A549 (cell line): Measurements from ENCODE around the gene CDC42SE2. TPM values are rescaled to one million over a fixed set of nuclear protein-coding genes. Genes with fewer than 3 reads are reported as not detected.

Experiments
- ATAC-seq, 2 experiments: fragments of 200-7000 bp in 1 of 2; fragments of >200 bp in 1 of 2; cut with Nextera tagmentation in 1 of 2; cut with Tn5 transposase in 1 of 2; 3 replicates each; pipeline versions ENCODE4 v1.8.0 to v1.9.1; 2018 to 2020; ENCODE audit warnings: mild to moderate bottlenecking in 1 of 2, moderate library complexity in 1 of 2
- CTCF ChIA-PET: fragments of 300-600 bp; sonication (Branson Sonifier 250); formaldehyde crosslinking; extraction: SDS; loops from one replicate; lab custom pipeline; 2021; ENCODE audit warnings: antibody characterized with exemption, inconsistent platforms; lab: Yijun Ruan, JAX
- POLR2A ChIA-PET: fragments of 350-600 bp; formaldehyde crosslinking; extraction: SDS; loops from one replicate; lab custom pipeline; 2021; ENCODE audit warnings: antibody characterized with exemption, inconsistent platforms; lab: Yijun Ruan, JAX
- DNase-seq, 2 experiments: peaks; one replicate each; pipeline versions ENCODE4 v3.0.0 to v3.0.0-alpha.2; 2011 to 2016; ENCODE audit warnings: low read depth in 1 of 2, low spot score in 1 of 2
- FAIRE-seq: peaks from 2 replicates; lab custom pipeline; 2011; peaks lifted over from hg19 to GRCh38; lab: Jason Lieb, UNC
- H3K27ac ChIP-seq, 2 experiments: fragments of >200 bp; sonication (Bioruptor Twin); formaldehyde crosslinking; 3 replicates each; pipeline ENCODE4 v1.5.1; 2016 to 2017
- H3K4me1 ChIP-seq: fragments of >200 bp; sonication (Bioruptor Twin); formaldehyde crosslinking; 3 replicates; pipeline ENCODE4 v1.6.1; 2016
- H3K4me2 ChIP-seq: fragments of >200 bp; sonication (Bioruptor Twin); formaldehyde crosslinking; 3 replicates; pipeline ENCODE4 v1.6.1; 2016
- H3K4me3 ChIP-seq: fragments of >200 bp; sonication (Bioruptor Twin); formaldehyde crosslinking; 3 replicates; pipeline ENCODE4 v1.5.1; 2016
- H3K9me3 ChIP-seq: fragments of >200 bp; sonication (Bioruptor Twin); formaldehyde crosslinking; 3 replicates; pipeline ENCODE4 v1.6.1; 2016
- CTCF ChIP-seq: fragments of >200 bp; sonication (Bioruptor Twin); formaldehyde crosslinking; IDR thresholded peaks from 3 replicates; pipeline ENCODE4 v1.5.1; 2016
- ELK1 ChIP-seq: fragments of 150-350 bp; IDR thresholded peaks from 2 replicates; pipeline ENCODE4 v1.6.1; 2014; ENCODE audit warnings: low read depth, mild to moderate bottlenecking, low read length
- MAFK ChIP-seq: fragments of 450-650 bp; IDR thresholded peaks from 2 replicates; pipeline ENCODE4 v1.6.1; 2014; ENCODE audit not compliant: partially characterized antibody
- MAZ ChIP-seq: fragments of 150-350 bp; IDR thresholded peaks from 2 replicates; pipeline ENCODE4 v1.6.1; 2014; ENCODE audit warnings: antibody characterized with exemption, low read depth, low read length, borderline replicate concordance
- WGBS: methylation state at CpG from one replicate; pipeline ENCODE4 v1.1.6; 2017; ENCODE audit errors: missing lambda C conversion rate; 5-methylcytosine and 5-hydroxymethylcytosine counted together
- polyA plus RNA-seq, 4 experiments: library from polyadenylated mRNA; depleted of rRNA in 3 of 4; stranded (reverse); fragments of >200 nt; fragmentation: RNase III in 1 of 4; extraction: RNeasy Plus Mini Kit Qiagen cat#74134 plus additional on column Dnase treatment in 1 of 4; gene quantifications; 2 replicates in 3 of 4; 3 replicates in 1 of 4; pipeline ENCODE4 v1.2.3, GENCODE V29; 2011 to 2017
- small RNA-seq, 6 experiments: library from RNA; depleted of rRNA; stranded (forward); fragments of <200 nt; gene quantifications; one replicate each; pipeline ENCODE3, GENCODE V24; 2012

CDC42SE2 gene
- polyA plus RNA-seq, 2 of the 4 experiments (the other 2 are of a cell fraction): 25.8 to 66.4 TPM

GRCh38 chr5:131441184-131441583, 177.3 kb downstream of the CDC42SE2 start:
- Histone ChIP-seq H3K4me3 (no peak overlapping the region), H3K4me2 (no peak overlapping the region), H3K4me1 (no peaks in the 10 kb centered on the region), H3K27ac (no peak overlapping the region), H3K9me3 (no peaks in the 10 kb centered on the region)
- TF ChIP-seq MAFK (no peak), ELK1 (no peak), MAZ (no peak), CTCF (no peak)
- DNase-seq: no peak
- no peak for ATAC-seq
- 90% methylated on average over 2 of the region's 2 CpGs for WGBS
- ChIA-PET CTCF (interaction anchor here (0.9 kb wide), 1 partner anchor 18 kb away, joined by 3 read pairs; no protein-coding TSS in a partner anchor), POLR2A (no interaction called here)
- FAIRE-seq: no peak

Small RNAs within 50 kb of the gene (small RNA-seq; reads per million reads assigned to genes)
- 0 reads per million in 6 experiments for gene AC004777.1
- gene RF02271: 0 reads per million in 6 experiments

Other genes with a start within 250 kb of the CDC42SE2 start
- gene HINT1, start 98.8 kb upstream of the CDC42SE2 start, polyA plus RNA-seq (2011; rRNA removed): 873 and 1,252 TPM in 2 replicates
- 806 to 876 TPM (median 832 TPM) in 3 replicates for gene HINT1, start 98.8 kb upstream of the CDC42SE2 start, polyA plus RNA-seq (2017; fragmentation: RNase III; extraction: RNeasy Plus Mini Kit Qiagen cat#74134 plus additional on column Dnase treatment)
- gene LYRM7, start 93.1 kb upstream of the CDC42SE2 start, polyA plus RNA-seq (2011; rRNA removed): 4.6 and 6.2 TPM in 2 replicates
- 8.9 to 11.1 TPM (median 9.1 TPM) in 3 replicates for gene LYRM7, start 93.1 kb upstream of the CDC42SE2 start, polyA plus RNA-seq (2017; fragmentation: RNase III; extraction: RNeasy Plus Mini Kit Qiagen cat#74134 plus additional on column Dnase treatment)